ENCODE results near the gene SPDYA. TPM values are rescaled to one million over a fixed set of nuclear protein-coding genes. Genes with fewer than 3 reads are reported as not detected.

Gene SPDYA
- 2.2 TPM for total RNA-seq (2013)
- polyA plus RNA-seq (under 1 TPM in 1 of 3 donors, not detected in 2; 0.15 TPM), polyA minus RNA-seq (0.96 and 1.2 TPM in 2 replicates), total RNA-seq (0.64 to 10.9 (median 3.8) reads per million in 11 experiments)

GRCh38 chr2:28810384-28811285 lies at the start of gene SPDYA:
Gene SPDYA, plus strand, starts transcription at chr2:28810834. Its CDS starts 5,181 bp downstream, at chr2:28816015.
- Histone ChIP-seq H3K27ac (ENCODE audit: low read depth in 1 of 2, low read length in 2 of 2) (no peak within 1 kb of the TSS), H3K9me3 (replicated peaks in 1 of 2; ENCODE audit: control insufficient read depth in 1 of 2, insufficient read depth in 1 of 2, low read length in 2 of 2) (no peaks in the 10 kb centered on the region), H3K36me3 (replicated peaks in 1 of 2; ENCODE audit: control insufficient read depth in 1 of 2, insufficient read depth in 2 of 2, low read length in 2 of 2) (peaks cover 2 to 20% of the 10 kb centered on the region in 2 donors), H3K9ac (ENCODE audit: insufficient read depth, low read length, poor library complexity, severe bottlenecking) (no peak within 1 kb of the TSS), H3K4me1 (ENCODE audit: control insufficient read depth in 1 of 2, insufficient read depth in 2 of 2, low read length in 2 of 2) (peaks cover 13 to 20% of the 10 kb centered on the region in 2 donors), H3K27me3 (ENCODE audit: control insufficient read depth in 2 of 2, insufficient read depth in 2 of 2, low read length in 2 of 2) (peaks cover 0 to 8% of the 10 kb centered on the region in 2 donors), H2AFZ (ENCODE audit: insufficient read depth, low read depth, low read length, poor library complexity, severe bottlenecking) (peak within 1 kb of the TSS; percentile 67), H3K4me3 (replicated peaks in 1 of 3; ENCODE audit: low read depth in 2 of 3, low read length in 3 of 3) (peak within 1 kb of the TSS; percentile 40 to 76 (median 45)), H3K79me2 (ENCODE audit: insufficient read depth, low read length) (no peaks in the 10 kb centered on the region), H4K20me1 (ENCODE audit: insufficient read depth, low read length) (peaks cover 32% of the 10 kb centered on the region), H3K4me2 (replicated peaks; ENCODE audit: extremely low read depth, low read length, poor library complexity, severe bottlenecking) (peak within 1 kb of the TSS; percentile 74)
- no peak for TF ChIP-seq CTCF (IDR thresholded peaks at IDR 0.05)
- peak within 1 kb of the TSS in 1 of 7 donors; percentile 64 for H3K27ac Mint-ChIP-seq
- peak; percentile 42 to 59 (median 56) for DNase-seq
- peaks cover 16% of the 10 kb centered on the region for H3K4me1 Mint-ChIP-seq
- WGBS (ENCODE audit: insufficient coverage) = 2% methylated on average over 79 of the region's 97 CpGs
- peaks cover 0 to 6% (median 0%) of the 10 kb centered on the region in 7 donors for H3K9me3 Mint-ChIP-seq
- peaks cover 6 to 18% of the 10 kb centered on the region in 2 donors for H3K36me3 Mint-ChIP-seq
- peak within 1 kb of the TSS; percentile 77 to 85 for H3K4me3 Mint-ChIP-seq
- intact Hi-C loops (cut with micrococcal nuclease) = no loop called here
- peaks cover 7 to 17% (median 11%) of the 10 kb centered on the region in 3 donors for H3K27me3 Mint-ChIP-seq (ENCODE audit: low read depth in 3 of 3)

- H3K27ac ChIP-seq (ENCODE audit: low read depth in 1 of 2, low read length in 2 of 2) = peak overlapping the region in 1 of 2 donors; percentile 13
- Mint-ChIP-seq H3K27ac (no peak overlapping the region), H3K4me3 (no peak overlapping the region), H3K36me3 (peaks cover 27 to 42% of the 10 kb centered on the region in 2 donors), H3K9me3 (no peaks in the 10 kb centered on the region), H3K27me3 (ENCODE audit: low read depth in 3 of 3) (no peaks in the 10 kb centered on the region), H3K4me1 (peaks cover 29% of the 10 kb centered on the region)
- no peak overlapping the region for H3K4me2 ChIP-seq (replicated peaks; ENCODE audit: extremely low read depth, low read length, poor library complexity, severe bottlenecking)
- H3K4me1 ChIP-seq (ENCODE audit: control insufficient read depth in 1 of 2, insufficient read depth in 2 of 2, low read length in 2 of 2) = peaks cover 16 to 33% of the 10 kb centered on the region in 2 donors
- H3K9me3 ChIP-seq (replicated peaks in 1 of 2; ENCODE audit: control insufficient read depth in 1 of 2, insufficient read depth in 1 of 2, low read length in 2 of 2) = no peaks in the 10 kb centered on the region
- H3K79me2 ChIP-seq (ENCODE audit: insufficient read depth, low read length) = peaks cover 100% of the 10 kb centered on the region
- peaks cover 100% of the 10 kb centered on the region for H4K20me1 ChIP-seq (ENCODE audit: insufficient read depth, low read length)
- TF ChIP-seq CTCF (IDR thresholded peaks at IDR 0.05) = no peak
- no peak overlapping the region for H2AFZ ChIP-seq (ENCODE audit: insufficient read depth, low read depth, low read length, poor library complexity, severe bottlenecking)
- peaks cover 12 to 45% of the 10 kb centered on the region in 2 donors for H3K36me3 ChIP-seq (replicated peaks in 1 of 2; ENCODE audit: control insufficient read depth in 1 of 2, insufficient read depth in 2 of 2, low read length in 2 of 2)
- H3K27me3 ChIP-seq (ENCODE audit: control insufficient read depth in 2 of 2, insufficient read depth in 2 of 2, low read length in 2 of 2) = no peaks in the 10 kb centered on the region
- H3K9ac ChIP-seq (ENCODE audit: insufficient read depth, low read length, poor library complexity, severe bottlenecking) = no peak overlapping the region
- no CpG with 5 or more reads among the region's 3 CpGs for WGBS (ENCODE audit: insufficient coverage)
- no peak overlapping the region for H3K4me3 ChIP-seq (replicated peaks in 1 of 3; ENCODE audit: low read depth in 2 of 3, low read length in 3 of 3)
- DNase-seq = no peak
- intact Hi-C loops (cut with micrococcal nuclease) = no loop called here
Measured at GRCh38 chr2:28761420-28761819, 49.2 kb upstream of the SPDYA start.

Measured in CD14-positive monocyte (primary cell).